T-cell (primary cell): ENCODE results near the gene MCF2L2. TPM values are rescaled to one million over a fixed set of nuclear protein-coding genes. Genes with fewer than 3 reads are reported as not detected.
A peak's percentile ranks its signal among the peaks of the same experiment; 100 is the strongest.

Experiments used
- ATAC-seq, 4 experiments: fragments of 200-7000 bp in 3 of 4; fragments of 150-1000 bp in 1 of 4; cut with Tn5 transposase; replicated peaks in 1 of 4; 1 replicate in 3 of 4; 2 replicates in 1 of 4; pipeline ENCODE4 v1.10.0; 2021; ENCODE audit warnings: moderate library complexity in 3 of 4, mild to moderate bottlenecking in 2 of 4, moderate number of reproducible peaks in 1 of 4
- CTCF ChIA-PET, 2 donors: fragments of 300-600 bp; sonication (Branson Sonifier 250); formaldehyde crosslinking; loops; one replicate each; lab custom pipeline; 2022; ENCODE audit warnings: antibody characterized with exemption in 2 of 2; lab: Charles Lee
- POLR2A ChIA-PET, 2 donors: fragments of 300-600 bp; sonication (Branson Sonifier 250); formaldehyde crosslinking; loops; one replicate each; lab custom pipeline; 2022; ENCODE audit warnings: antibody characterized with exemption in 2 of 2; lab: Charles Lee
- DNase-seq, 35 experiments: peaks; one replicate each; pipeline versions ENCODE4 v3.0.0 to v3.0.0-alpha.2; 2013 to 2023
- H3K27ac ChIP-seq: one replicate; pipeline ENCODE4 v1.5.1; 2013; ENCODE audit warnings: low read length
- H3K27me3 ChIP-seq, 2 experiments: replicated peaks in 1 of 2; 1 replicate in 1 of 2; 2 replicates in 1 of 2; pipeline versions ENCODE4 v1.6.1 to v1.7.0; 2013; ENCODE audit warnings: low read length in 1 of 2, mixed read lengths in 1 of 2; ENCODE audit not compliant: control insufficient read depth in 2 of 2, insufficient read depth in 2 of 2; ENCODE audit errors: extremely low read depth in 1 of 2
- H3K36me3 ChIP-seq, 2 donors: 1 replicate in 1 of 2; 2 replicates in 1 of 2; pipeline versions ENCODE4 v1.6.1 to v1.7.0; 2013; ENCODE audit warnings: low read length in 1 of 2; ENCODE audit not compliant: control insufficient read depth in 2 of 2, insufficient read depth in 1 of 2; ENCODE audit errors: extremely low read depth in 1 of 2
- H3K4me1 ChIP-seq, 2 experiments: 1 replicate in 1 of 2; 2 replicates in 1 of 2; pipeline versions ENCODE4 v1.6.1 to v1.7.0; 2013; ENCODE audit warnings: low read length in 2 of 2, mixed read lengths in 1 of 2; ENCODE audit not compliant: insufficient read depth in 2 of 2, control insufficient read depth in 1 of 2; ENCODE audit errors: extremely low read depth in 1 of 2
- H3K4me3 ChIP-seq, 2 donors: 1 replicate in 1 of 2; 2 replicates in 1 of 2; pipeline versions ENCODE4 v1.5.1 to v1.7.0; 2013; ENCODE audit warnings: mild to moderate bottlenecking in 2 of 2, low read length in 1 of 2, moderate library complexity in 1 of 2; ENCODE audit not compliant: control insufficient read depth in 1 of 2; ENCODE audit errors: extremely low read depth in 1 of 2
- H3K9me3 ChIP-seq: 2 replicates; pipeline ENCODE4 v1.7.0; 2013
- H3K27ac Mint-ChIP-seq, 2 donors: one replicate each; pipeline ENCODE4 v1.8.0; 2020 to 2021; ENCODE audit warnings: mild to moderate bottlenecking in 2 of 2, mixed read lengths in 2 of 2
- H3K27me3 Mint-ChIP-seq, 2 donors: one replicate each; pipeline ENCODE4 v1.8.0; 2021 to 2022; ENCODE audit warnings: mixed read lengths in 2 of 2
- H3K36me3 Mint-ChIP-seq: one replicate; pipeline ENCODE4 v1.8.0; 2021; ENCODE audit warnings: mixed read lengths
- H3K4me1 Mint-ChIP-seq, 3 donors: one replicate each; pipeline ENCODE4 v1.8.0; 2020 to 2022; ENCODE audit warnings: mixed read lengths in 3 of 3, mild to moderate bottlenecking in 1 of 3
- H3K4me3 Mint-ChIP-seq, 3 donors: one replicate each; pipeline ENCODE4 v1.8.0; 2020 to 2022; ENCODE audit warnings: mild to moderate bottlenecking in 3 of 3, mixed read lengths in 3 of 3, moderate library complexity in 3 of 3
- H3K9me3 Mint-ChIP-seq, 3 donors: one replicate each; pipeline ENCODE4 v1.8.0; 2020 to 2022; ENCODE audit warnings: mixed read lengths in 3 of 3
- WGBS: methylation state at CpG from one replicate; pipeline ENCODE4 v1.1.5; 2013; ENCODE audit warnings: missing lambda C conversion rate; ENCODE audit not compliant: insufficient coverage; 5-methylcytosine and 5-hydroxymethylcytosine counted together
- total RNA-seq, 35 experiments: library from RNA in 6 of 35; stranded (reverse) in 6 of 35; fragments of 120-200 nt in 1 of 35; gene quantifications; one replicate each; pipeline versions ENCODE4 v1.2.1 to v1.2.4 and lab custom pipeline; 2013 to 2026

The MCF2L2 gene
- total RNA-seq, 5 donors from 2014 or later (not counting 1 experiment from before 2014, with no cell fraction given): 4.8 to 8.1 (median 5.9) TPM

GRCh38 chr3:183307749-183308148, 120.7 kb downstream of the MCF2L2 start:
- H3K27me3 Mint-ChIP-seq: no peaks in the 10 kb centered on the region
- no peaks in the 10 kb centered on the region for H3K27me3 ChIP-seq
- H3K9me3 ChIP-seq: no peaks in the 10 kb centered on the region
- no peak overlapping the region for H3K27ac ChIP-seq
- peaks cover 21% of the 10 kb centered on the region for H3K36me3 Mint-ChIP-seq
- H3K4me1 ChIP-seq: peaks cover 0 to 2% of the 10 kb centered on the region in 2 experiments
- ATAC-seq: no peak
- CTCF ChIA-PET: interaction anchor here (0.5 to 1.2 kb wide), 3 partner anchors 54 to 123 kb away, joined by 3 read pairs; partner anchors contain the start of gene B3GNT5 (in 1 of the 2)
- no peak overlapping the region for H3K4me3 ChIP-seq
- 100% methylated on average over 1 of the region's 2 CpGs for WGBS
- POLR2A ChIA-PET: no interaction called here
- H3K36me3 ChIP-seq: peaks cover 0 to 3% of the 10 kb centered on the region in 2 donors
- H3K4me1 Mint-ChIP-seq: peaks cover 4 to 8% (median 8%) of the 10 kb centered on the region in 3 donors
- DNase-seq: no peak
- no peaks in the 10 kb centered on the region for H3K9me3 Mint-ChIP-seq
- no peak overlapping the region for H3K4me3 Mint-ChIP-seq
- no peak overlapping the region for H3K27ac Mint-ChIP-seq

- Histone ChIP-seq H3K4me3 (no peak overlapping the region), H3K36me3 (peaks cover 0 to 3% of the 10 kb centered on the region in 2 donors), H3K27me3 (no peaks in the 10 kb centered on the region), H3K4me1 (peaks cover 0 to 2% of the 10 kb centered on the region in 2 experiments), H3K27ac (no peak overlapping the region), H3K9me3 (no peaks in the 10 kb centered on the region)
- 55% methylated on average over 6 of the region's 9 CpGs for WGBS
- Mint-ChIP-seq H3K4me3 (no peak overlapping the region), H3K36me3 (peaks cover 21% of the 10 kb centered on the region), H3K27ac (no peak overlapping the region), H3K9me3 (no peaks in the 10 kb centered on the region), H3K27me3 (no peaks in the 10 kb centered on the region), H3K4me1 (peaks cover 4 to 10% (median 8%) of the 10 kb centered on the region in 3 donors)
- POLR2A ChIA-PET: no interaction called here
- CTCF ChIA-PET: interaction anchor here (0.7 to 1.2 kb wide), 3 partner anchors 54 to 844 kb away, joined by 3 read pairs; partner anchors contain the start of gene B3GNT5 (in 1 of the 2)
- peak in 2 of 4 experiments; percentile 55 to 77 for ATAC-seq
- peak in 21 of 35 experiments; percentile 3 to 57 (median 19) for DNase-seq
These were observed 121.4 kb downstream of the MCF2L2 start for GRCh38 chr3:183306798-183307671.

- POLR2A ChIA-PET: no interaction called here
- CTCF ChIA-PET: interaction anchor here in 1 of 2 donors (1.0 kb wide), 1 partner anchor 10 kb away, joined by 4 read pairs; no protein-coding TSS in a partner anchor
- Mint-ChIP-seq H3K36me3 (peaks cover 4% of the 10 kb centered on the region), H3K4me1 (peaks cover 4 to 12% (median 8%) of the 10 kb centered on the region in 3 donors), H3K27me3 (no peaks in the 10 kb centered on the region), H3K4me3 (no peak overlapping the region), H3K27ac (no peak overlapping the region), H3K9me3 (no peaks in the 10 kb centered on the region)
- peaks cover 0 to 2% of the 10 kb centered on the region in 2 experiments for H3K4me1 ChIP-seq
- H3K9me3 ChIP-seq: no peaks in the 10 kb centered on the region
- H3K27ac ChIP-seq: no peak overlapping the region
- H3K4me3 ChIP-seq: no peak overlapping the region
- no peaks in the 10 kb centered on the region for H3K27me3 ChIP-seq
- no peak for DNase-seq
- ATAC-seq: no peak
- WGBS: 70% methylated on average over 2 of the region's 2 CpGs
- H3K36me3 ChIP-seq: no peaks in the 10 kb centered on the region
These were observed 124.7 kb downstream of the MCF2L2 start for GRCh38 chr3:183303690-183304089.

GRCh38 chr3:183301937-183302580, 126.4 kb downstream of the MCF2L2 start:
- DNase-seq (no peak), ATAC-seq (no peak)
- no peaks in the 10 kb centered on the region for H3K36me3 ChIP-seq
- H3K9me3 ChIP-seq: no peaks in the 10 kb centered on the region
- Mint-ChIP-seq H3K4me3 (no peak overlapping the region), H3K27ac (no peak overlapping the region), H3K27me3 (no peaks in the 10 kb centered on the region), H3K4me1 (peaks cover 4 to 12% (median 5%) of the 10 kb centered on the region in 3 donors), H3K9me3 (no peaks in the 10 kb centered on the region), H3K36me3 (peaks cover 6% of the 10 kb centered on the region)
- POLR2A ChIA-PET: no interaction called here
- WGBS: 83% methylated on average over 6 of the region's 8 CpGs
- CTCF ChIA-PET: no interaction called here
- no peaks in the 10 kb centered on the region for H3K27me3 ChIP-seq
- H3K4me1 ChIP-seq: peaks cover 0 to 2% of the 10 kb centered on the region in 2 experiments
- H3K27ac ChIP-seq: no peak overlapping the region
- no peak overlapping the region for H3K4me3 ChIP-seq

- DNase-seq (no peak), ATAC-seq (no peak)
- Mint-ChIP-seq H3K4me1 (peaks cover 0 to 4% (median 0%) of the 10 kb centered on the region in 3 donors), H3K9me3 (no peaks in the 10 kb centered on the region), H3K4me3 (no peak overlapping the region), H3K27ac (no peak overlapping the region), H3K36me3 (peaks cover 10% of the 10 kb centered on the region), H3K27me3 (no peaks in the 10 kb centered on the region)
- no peak overlapping the region for H3K4me3 ChIP-seq
- H3K4me1 ChIP-seq: no peaks in the 10 kb centered on the region
- no peaks in the 10 kb centered on the region for H3K36me3 ChIP-seq
- H3K9me3 ChIP-seq: no peaks in the 10 kb centered on the region
- CTCF ChIA-PET: no interaction called here
- no peaks in the 10 kb centered on the region for H3K27me3 ChIP-seq
- POLR2A ChIA-PET: interaction anchor here in 1 of 2 donors (0.7 kb wide), 1 partner anchor 83 kb away, joined by 3 read pairs; no protein-coding TSS in a partner anchor
- H3K27ac ChIP-seq: no peak overlapping the region
- no CpG with 5 or more reads among the region's 6 CpGs for WGBS
These were observed 127.3 kb downstream of the MCF2L2 start for GRCh38 chr3:183300996-183301562.

- no peaks in the 10 kb centered on the region for H3K4me1 ChIP-seq
- DNase-seq: no peak
- H3K36me3 ChIP-seq: no peaks in the 10 kb centered on the region
- H3K27ac ChIP-seq: no peak overlapping the region
- H3K9me3 Mint-ChIP-seq: no peaks in the 10 kb centered on the region
- no peak overlapping the region for H3K4me3 Mint-ChIP-seq
- WGBS: 89% methylated on average over 4 of the region's 4 CpGs
- no peak overlapping the region for H3K27ac Mint-ChIP-seq
- no peak overlapping the region for H3K4me3 ChIP-seq
- no peaks in the 10 kb centered on the region for H3K27me3 Mint-ChIP-seq
- no peaks in the 10 kb centered on the region for H3K27me3 ChIP-seq
- CTCF ChIA-PET: no interaction called here
- H3K4me1 Mint-ChIP-seq: peaks cover 0 to 4% (median 0%) of the 10 kb centered on the region in 3 donors
- H3K36me3 Mint-ChIP-seq: peaks cover 11% of the 10 kb centered on the region
- ATAC-seq: no peak
- POLR2A ChIA-PET: no interaction called here
- no peaks in the 10 kb centered on the region for H3K9me3 ChIP-seq
These were observed 128.4 kb downstream of the MCF2L2 start for GRCh38 chr3:183299976-183300375.
